A673 (cell line): ENCODE results near the gene BCAP29. TPM values are rescaled to one million over a fixed set of nuclear protein-coding genes. Genes with fewer than 3 reads are reported as not detected.

Source experiments
- BruUV-seq: library from RNA; stranded (reverse); fragments of 400-500 nt; replicated peaks from 2 replicates; lab custom pipeline; 2021; lab: Mats Ljungman, UMichigan
- CTCF ChIA-PET: fragments of 300-600 bp; sonication (Branson Sonifier 250); formaldehyde crosslinking; loops from one replicate; lab custom pipeline; 2022; ENCODE audit warnings: antibody characterized with exemption; lab: Charles Lee
- POLR2A ChIA-PET: fragments of 300-600 bp; sonication (Branson Sonifier 250); formaldehyde crosslinking; loops from one replicate; lab custom pipeline; 2022; ENCODE audit warnings: antibody characterized with exemption; ENCODE audit not compliant: low non-redundant PET; lab: Charles Lee
- DNase-seq: peaks from one replicate; pipeline ENCODE4 v3.0.0-alpha.2; 2015; ENCODE audit warnings: low spot score
- H3K27ac ChIP-seq: fragments of 200-600 bp; sonication (generic); 2 replicates; pipeline ENCODE4 v1.5.1; 2016; ENCODE audit warnings: mixed run types, low read depth, mild to moderate bottlenecking, mixed read lengths, antibody characterized with exemption, low read length; ENCODE audit not compliant: poor library complexity, severe bottlenecking
- H3K27me3 ChIP-seq: fragments of 200-600 bp; sonication (generic); replicated peaks from 2 replicates; pipeline ENCODE4 v1.6.1; 2017; ENCODE audit warnings: mixed run types, low read depth, mild to moderate bottlenecking, mixed read lengths, antibody characterized with exemption, low read length; ENCODE audit not compliant: insufficient read depth, poor library complexity
- H3K36me3 ChIP-seq: fragments of 200-600 bp; sonication (generic); 2 replicates; pipeline ENCODE4 v1.6.1; 2016; ENCODE audit warnings: mixed run types, mild to moderate bottlenecking, mixed read lengths, antibody characterized with exemption, low read length; ENCODE audit not compliant: insufficient read depth, poor library complexity, severe bottlenecking
- H3K4me1 ChIP-seq: fragments of 200-600 bp; sonication (generic); 2 replicates; pipeline ENCODE4 v1.6.1; 2017; ENCODE audit warnings: mixed run types, mild to moderate bottlenecking, mixed read lengths, antibody characterized with exemption, low read length; ENCODE audit not compliant: insufficient read depth, poor library complexity, severe bottlenecking
- H3K4me3 ChIP-seq: fragments of 200-600 bp; sonication (generic); 2 replicates; pipeline ENCODE4 v1.5.1; 2016; ENCODE audit warnings: low read depth, mixed run types, mild to moderate bottlenecking, mixed read lengths, low read length; ENCODE audit not compliant: poor library complexity, severe bottlenecking
- H3K9me3 ChIP-seq: fragments of 200-600 bp; sonication (generic); 2 replicates; pipeline ENCODE4 v1.6.1; 2016; ENCODE audit warnings: mixed run types, low read depth, mild to moderate bottlenecking, mixed read lengths, antibody characterized with exemption, low read length; ENCODE audit not compliant: poor library complexity, severe bottlenecking
- CTCF ChIP-seq: fragments of 300-800, 200-600 bp; sonication (generic); conservative IDR thresholded peaks from 2 replicates; pipeline ENCODE4 v1.5.1; 2017; ENCODE audit warnings: low read depth, mild to moderate bottlenecking, antibody characterized with exemption, low read length, moderate library complexity, mixed read lengths
- EZH2 ChIP-seq: fragments of 200-600 bp; sonication (generic); IDR thresholded peaks from 2 replicates; pipeline ENCODE4 v1.6.1; 2017; ENCODE audit warnings: borderline replicate concordance, low read depth, mild to moderate bottlenecking, mixed read lengths, antibody characterized with exemption, low read length; ENCODE audit not compliant: poor library complexity, severe bottlenecking
- intact Hi-C: fragments of 100-400 bp; cut with micrococcal nuclease; formaldehyde crosslinking; loops from one replicate; pipeline ENCODE4 v1.10.0; 2022; ENCODE audit not compliant: unreplicated experiment
- total RNA-seq: library from RNA; stranded (reverse); gene quantifications from 2 replicates; pipeline ENCODE4 v1.2.3, GENCODE V29; 2021

The BCAP29 gene
- total RNA-seq, 1 experiment from 2014 or later: 32.0 TPM

GRCh38 chr7:107597953-107598352, 17.9 kb downstream of the BCAP29 start:
- Histone ChIP-seq H3K27me3 (no peaks in the 10 kb centered on the region), H3K4me3 (no peak overlapping the region), H3K4me1 (no peaks in the 10 kb centered on the region), H3K9me3 (no peaks in the 10 kb centered on the region), H3K36me3 (no peaks in the 10 kb centered on the region), H3K27ac (no peak overlapping the region)
- TF ChIP-seq EZH2 (no peak), CTCF (no peak)
- CTCF ChIA-PET: no interaction called here
- intact Hi-C loops: no loop called here
- POLR2A ChIA-PET: no interaction called here
- BruUV-seq: no TSS peak
- DNase-seq: no peak

GRCh38 chr7:107599262-107599661, 19.2 kb downstream of the BCAP29 start:
- intact Hi-C loops: no loop called here
- DNase-seq: no peak
- Histone ChIP-seq H3K4me1 (no peaks in the 10 kb centered on the region), H3K9me3 (no peaks in the 10 kb centered on the region), H3K27me3 (no peaks in the 10 kb centered on the region), H3K4me3 (no peak overlapping the region), H3K36me3 (no peaks in the 10 kb centered on the region), H3K27ac (no peak overlapping the region)
- TF ChIP-seq CTCF (no peak), EZH2 (no peak)
- BruUV-seq: no TSS peak
- ChIA-PET CTCF (no interaction called here), POLR2A (no interaction called here)

- Histone ChIP-seq H3K9me3 (no peaks in the 10 kb centered on the region), H3K36me3 (no peaks in the 10 kb centered on the region), H3K4me3 (no peak overlapping the region), H3K4me1 (no peaks in the 10 kb centered on the region), H3K27ac (no peak overlapping the region), H3K27me3 (no peaks in the 10 kb centered on the region)
- POLR2A ChIA-PET: no interaction called here
- no peak for TF ChIP-seq CTCF
- no peak for TF ChIP-seq EZH2
- CTCF ChIA-PET: no interaction called here
- intact Hi-C loops: no loop called here
- BruUV-seq: no TSS peak
- DNase-seq: no peak
These were observed 20.8 kb downstream of the BCAP29 start for GRCh38 chr7:107600816-107601215.
